NT2/D1 (cell line): ENCODE measurements around the gene FMNL2.

Experiments
- YY1 ChIP-seq: IDR thresholded peaks from 2 replicates; pipeline ENCODE4 v1.6.1; 2011; ENCODE audit not compliant: insufficient read length, insufficient read depth
- ZNF274 ChIP-seq: IDR thresholded peaks from 2 replicates; pipeline ENCODE4 v1.6.1; 2011; ENCODE audit warnings: mild to moderate bottlenecking, low read depth, low read length

DNA sequence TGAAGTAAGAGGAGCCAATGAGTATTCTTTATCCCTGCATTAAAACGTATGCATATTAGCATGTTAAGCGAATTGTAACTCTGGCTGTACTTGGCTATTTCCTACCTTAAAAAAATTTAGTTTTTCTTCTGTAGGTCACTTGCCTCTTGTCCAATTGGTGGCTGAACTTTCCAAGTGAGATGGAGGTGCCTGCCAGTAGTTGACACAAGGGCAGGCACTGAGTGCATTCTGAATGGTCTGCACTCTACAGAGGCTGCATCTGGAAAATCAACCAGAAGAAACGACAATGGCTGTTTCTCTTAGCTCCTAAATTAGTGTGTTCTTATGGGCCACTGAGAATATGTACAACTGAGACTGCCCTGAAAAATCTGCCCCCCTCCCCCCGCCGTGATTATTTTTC lies 221.5 kb downstream of the FMNL2 start:
- TF ChIP-seq ZNF274 (no peak), YY1 (no peak)
